Breast epithelium (tissue), 3 donors: ENCODE results near the gene CLPSL1.

Source experiments
- POLR2A ChIP-seq: fragments of 450-650 bp; IDR thresholded peaks from one replicate; pipeline ENCODE4 v1.6.1; 2016; ENCODE audit warnings: antibody characterized with exemption, mild to moderate bottlenecking, moderate library complexity
- TF ChIP-seq, protein P1 (sequence below), 3 donors: fragments of 450-650 bp; IDR thresholded peaks; one replicate each; pipeline ENCODE4 v1.5.1; 2016 to 2017; ENCODE audit warnings: antibody characterized with exemption in 3 of 3, mild to moderate bottlenecking in 3 of 3, moderate library complexity in 3 of 3

DNA sequence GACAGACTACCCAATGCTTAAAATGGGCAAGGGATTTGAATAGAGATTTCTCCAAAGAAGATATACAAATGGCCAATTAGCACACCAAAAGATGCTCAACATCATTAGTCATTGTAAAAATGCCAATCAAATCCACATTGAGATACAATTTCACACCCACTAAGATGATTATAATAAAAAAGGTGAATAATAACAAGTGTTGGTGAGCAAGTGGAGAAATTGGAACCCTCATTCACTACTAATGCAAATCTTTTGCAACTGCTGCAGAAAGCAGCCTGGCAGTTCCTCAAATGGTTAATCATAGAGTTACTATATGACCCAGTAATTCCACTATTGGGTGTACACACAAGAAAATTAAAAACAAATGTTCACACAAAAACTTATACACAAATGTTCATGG is 36.7 kb downstream of the CLPSL1 start:
- TF ChIP-seq POLR2A = no peak
- TF ChIP-seq, protein P1, sequence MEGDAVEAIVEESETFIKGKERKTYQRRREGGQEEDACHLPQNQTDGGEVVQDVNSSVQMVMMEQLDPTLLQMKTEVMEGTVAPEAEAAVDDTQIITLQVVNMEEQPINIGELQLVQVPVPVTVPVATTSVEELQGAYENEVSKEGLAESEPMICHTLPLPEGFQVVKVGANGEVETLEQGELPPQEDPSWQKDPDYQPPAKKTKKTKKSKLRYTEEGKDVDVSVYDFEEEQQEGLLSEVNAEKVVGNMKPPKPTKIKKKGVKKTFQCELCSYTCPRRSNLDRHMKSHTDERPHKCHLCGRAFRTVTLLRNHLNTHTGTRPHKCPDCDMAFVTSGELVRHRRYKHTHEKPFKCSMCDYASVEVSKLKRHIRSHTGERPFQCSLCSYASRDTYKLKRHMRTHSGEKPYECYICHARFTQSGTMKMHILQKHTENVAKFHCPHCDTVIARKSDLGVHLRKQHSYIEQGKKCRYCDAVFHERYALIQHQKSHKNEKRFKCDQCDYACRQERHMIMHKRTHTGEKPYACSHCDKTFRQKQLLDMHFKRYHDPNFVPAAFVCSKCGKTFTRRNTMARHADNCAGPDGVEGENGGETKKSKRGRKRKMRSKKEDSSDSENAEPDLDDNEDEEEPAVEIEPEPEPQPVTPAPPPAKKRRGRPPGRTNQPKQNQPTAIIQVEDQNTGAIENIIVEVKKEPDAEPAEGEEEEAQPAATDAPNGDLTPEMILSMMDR (IDR thresholded peaks at IDR 0.05) = no peak
